ENCODE results near the gene NSUN4.

Gene NSUN4

DNA sequence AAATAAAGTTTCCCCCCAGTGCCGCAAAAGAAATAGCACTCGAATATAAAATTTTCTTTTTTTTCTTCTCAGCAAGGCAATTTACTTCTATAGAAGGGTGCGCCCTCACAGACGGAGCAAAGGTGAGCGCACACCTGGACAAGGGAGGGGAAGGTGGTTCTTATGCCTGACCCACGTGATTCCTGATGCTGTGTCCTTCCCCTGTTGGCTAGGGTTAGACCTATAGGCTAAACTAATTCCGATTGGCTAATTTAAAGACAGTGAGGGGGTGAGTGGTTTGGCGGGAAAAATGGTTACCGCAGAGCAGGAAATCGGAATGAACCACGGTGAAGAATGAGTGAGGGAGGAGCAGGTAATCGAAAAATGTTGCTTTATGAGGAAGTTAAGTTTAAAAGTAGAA is 52.9 kb downstream of the NSUN4 start:
- Histone ChIP-seq H3K9me3 (ENCODE audit: insufficient read depth, low read length, severe bottlenecking) (peaks cover 7% of the 10 kb centered on the region), H4K20me1 (ENCODE audit: insufficient read depth, low read length) (no peaks in the 10 kb centered on the region), H3K4me3 (ENCODE audit: low read depth in 1 of 2, low read length in 2 of 2) (no peak overlapping the region), H3K79me2 (ENCODE audit: insufficient read depth, low read length) (no peaks in the 10 kb centered on the region), H3K4me2 (ENCODE audit: insufficient read depth, low read length) (no peak overlapping the region), H3K27me3 (ENCODE audit: insufficient read depth, low read length, poor library complexity) (no peaks in the 10 kb centered on the region), H3K9ac (ENCODE audit: low read depth, low read length) (no peak overlapping the region), H3K27ac (ENCODE audit: low read length) (no peak overlapping the region), H3K36me3 (ENCODE audit: insufficient read depth, low read length) (no peaks in the 10 kb centered on the region), H2AFZ (ENCODE audit: low read depth, low read length) (no peak overlapping the region), H3K4me1 (ENCODE audit: insufficient read depth, low read length) (no peaks in the 10 kb centered on the region)
- DNase-seq = no peak
- no peak for TF ChIP-seq EZH2 (IDR thresholded peaks at IDR 0.05; ENCODE audit: borderline replicate concordance, low read depth, low read length, severe bottlenecking)
- TF ChIP-seq, protein P1, sequence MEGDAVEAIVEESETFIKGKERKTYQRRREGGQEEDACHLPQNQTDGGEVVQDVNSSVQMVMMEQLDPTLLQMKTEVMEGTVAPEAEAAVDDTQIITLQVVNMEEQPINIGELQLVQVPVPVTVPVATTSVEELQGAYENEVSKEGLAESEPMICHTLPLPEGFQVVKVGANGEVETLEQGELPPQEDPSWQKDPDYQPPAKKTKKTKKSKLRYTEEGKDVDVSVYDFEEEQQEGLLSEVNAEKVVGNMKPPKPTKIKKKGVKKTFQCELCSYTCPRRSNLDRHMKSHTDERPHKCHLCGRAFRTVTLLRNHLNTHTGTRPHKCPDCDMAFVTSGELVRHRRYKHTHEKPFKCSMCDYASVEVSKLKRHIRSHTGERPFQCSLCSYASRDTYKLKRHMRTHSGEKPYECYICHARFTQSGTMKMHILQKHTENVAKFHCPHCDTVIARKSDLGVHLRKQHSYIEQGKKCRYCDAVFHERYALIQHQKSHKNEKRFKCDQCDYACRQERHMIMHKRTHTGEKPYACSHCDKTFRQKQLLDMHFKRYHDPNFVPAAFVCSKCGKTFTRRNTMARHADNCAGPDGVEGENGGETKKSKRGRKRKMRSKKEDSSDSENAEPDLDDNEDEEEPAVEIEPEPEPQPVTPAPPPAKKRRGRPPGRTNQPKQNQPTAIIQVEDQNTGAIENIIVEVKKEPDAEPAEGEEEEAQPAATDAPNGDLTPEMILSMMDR (IDR thresholded peaks at IDR 0.05; ENCODE audit: borderline replicate concordance, extremely low read depth, low read length, poor library complexity, severe bottlenecking) = no peak
- no peak for ATAC-seq (ENCODE audit: insufficient read depth, low read depth)

DNA sequence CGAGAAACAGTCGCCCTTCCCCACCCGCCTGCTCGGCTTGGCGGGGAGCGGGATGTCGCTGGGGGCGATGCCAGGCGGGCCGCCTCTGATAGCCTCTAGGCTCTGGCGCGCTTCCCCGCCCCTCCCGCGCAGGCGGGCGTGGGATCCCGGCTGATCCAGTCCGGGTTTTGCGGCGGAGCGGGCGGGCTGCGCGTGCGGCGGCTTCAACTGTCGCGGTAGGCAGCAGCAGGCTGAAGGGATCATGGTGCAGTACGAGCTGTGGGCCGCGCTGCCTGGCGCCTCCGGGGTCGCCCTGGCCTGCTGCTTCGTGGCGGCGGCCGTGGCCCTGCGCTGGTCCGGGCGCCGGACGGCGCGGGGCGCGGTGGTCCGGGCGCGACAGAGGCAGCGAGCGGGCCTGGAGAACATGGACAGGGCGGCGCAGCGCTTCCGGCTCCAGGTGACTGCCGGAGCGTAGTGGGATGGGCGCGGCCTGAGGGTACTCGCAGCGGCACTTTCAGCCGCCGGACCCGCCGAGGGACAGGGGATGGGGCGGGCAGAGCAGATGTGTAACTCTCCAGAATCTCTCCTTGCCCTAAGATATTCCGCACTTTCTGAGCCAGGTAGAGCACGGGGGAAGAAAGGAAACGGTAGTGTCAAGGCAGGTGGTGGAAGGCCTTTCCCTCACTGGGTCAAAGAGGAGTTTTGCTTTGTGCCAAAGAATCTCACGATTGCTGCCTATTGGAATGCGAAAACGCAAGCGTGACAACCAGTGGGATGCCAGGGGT is 53.7 kb downstream of the NSUN4 start, which contains the start of gene FAAH:
Gene FAAH, plus strand, starts transcription at position 210 of the 764 bp plus-strand sequence. Its CDS starts 32 bp downstream, at position 242.
- H3K9ac ChIP-seq (ENCODE audit: low read depth, low read length) = no peak within 1 kb of the TSS
- H4K20me1 ChIP-seq (ENCODE audit: insufficient read depth, low read length) = no peaks in the 10 kb centered on the region
- no peaks in the 10 kb centered on the region for H3K36me3 ChIP-seq (ENCODE audit: insufficient read depth, low read length)
- peaks cover 7% of the 10 kb centered on the region for H3K9me3 ChIP-seq (ENCODE audit: insufficient read depth, low read length, severe bottlenecking)
- no peak within 1 kb of the TSS for H2AFZ ChIP-seq (ENCODE audit: low read depth, low read length)
- H3K4me1 ChIP-seq (ENCODE audit: insufficient read depth, low read length) = no peaks in the 10 kb centered on the region
- no peaks in the 10 kb centered on the region for H3K79me2 ChIP-seq (ENCODE audit: insufficient read depth, low read length)
- no peaks in the 10 kb centered on the region for H3K27me3 ChIP-seq (ENCODE audit: insufficient read depth, low read length, poor library complexity)
- DNase-seq (no peak), ATAC-seq (ENCODE audit: insufficient read depth, low read depth) (no peak)
- TF ChIP-seq EZH2 (IDR thresholded peaks at IDR 0.05; ENCODE audit: borderline replicate concordance, low read depth, low read length, severe bottlenecking) = no peak
- TF ChIP-seq, protein P1 (IDR thresholded peaks at IDR 0.05; ENCODE audit: borderline replicate concordance, extremely low read depth, low read length, poor library complexity, severe bottlenecking) = no peak
- H3K27ac ChIP-seq (ENCODE audit: low read length) = no peak within 1 kb of the TSS
- no peak within 1 kb of the TSS for H3K4me2 ChIP-seq (ENCODE audit: insufficient read depth, low read length)
- H3K4me3 ChIP-seq (ENCODE audit: low read depth in 1 of 2, low read length in 2 of 2) = no peak within 1 kb of the TSS

DNA sequence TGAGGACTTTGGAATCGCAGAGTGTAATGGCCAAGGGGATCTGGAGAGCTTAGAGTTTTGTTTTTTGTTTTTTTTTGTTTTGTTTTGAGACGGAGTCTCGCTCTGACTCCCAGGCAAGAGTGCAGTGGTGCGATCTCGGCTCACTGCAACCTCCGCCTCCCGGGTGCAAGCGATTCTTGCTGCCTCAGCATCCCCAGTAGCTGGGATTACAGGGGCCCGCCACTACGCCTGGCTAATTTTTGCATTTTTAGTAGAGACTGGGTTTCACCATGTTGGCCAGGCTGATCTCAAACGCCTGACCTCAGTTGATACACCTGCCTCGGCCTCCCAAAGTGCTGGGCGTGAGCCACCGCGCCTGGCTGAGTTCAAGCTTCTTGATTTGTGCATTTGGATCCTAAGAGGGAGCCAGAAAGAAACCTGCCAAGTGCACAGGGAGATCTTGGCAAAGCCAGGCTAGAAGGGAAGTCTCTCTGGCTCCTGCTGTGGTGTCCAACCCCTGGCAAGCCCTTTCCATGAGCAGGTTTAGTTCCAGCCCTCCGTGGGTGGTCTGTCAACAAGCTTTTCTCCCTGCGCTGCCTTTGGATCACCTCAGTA is 54.4 kb downstream of the NSUN4 start:
- H3K27me3 ChIP-seq (ENCODE audit: insufficient read depth, low read length, poor library complexity) = no peaks in the 10 kb centered on the region
- no peak overlapping the region for H3K9ac ChIP-seq (ENCODE audit: low read depth, low read length)
- H2AFZ ChIP-seq (ENCODE audit: low read depth, low read length) = no peak overlapping the region
- no peaks in the 10 kb centered on the region for H3K79me2 ChIP-seq (ENCODE audit: insufficient read depth, low read length)
- peaks cover 7% of the 10 kb centered on the region for H3K9me3 ChIP-seq (ENCODE audit: insufficient read depth, low read length, severe bottlenecking)
- no peaks in the 10 kb centered on the region for H3K4me1 ChIP-seq (ENCODE audit: insufficient read depth, low read length)
- DNase-seq (no peak), ATAC-seq (ENCODE audit: insufficient read depth, low read depth) (no peak)
- H3K4me2 ChIP-seq (ENCODE audit: insufficient read depth, low read length) = no peak overlapping the region
- no peaks in the 10 kb centered on the region for H4K20me1 ChIP-seq (ENCODE audit: insufficient read depth, low read length)
- no peak overlapping the region for H3K4me3 ChIP-seq (ENCODE audit: low read depth in 1 of 2, low read length in 2 of 2)
- TF ChIP-seq, protein P1 (IDR thresholded peaks at IDR 0.05; ENCODE audit: borderline replicate concordance, extremely low read depth, low read length, poor library complexity, severe bottlenecking) = no peak
- no peak for TF ChIP-seq EZH2 (IDR thresholded peaks at IDR 0.05; ENCODE audit: borderline replicate concordance, low read depth, low read length, severe bottlenecking)
- no peaks in the 10 kb centered on the region for H3K36me3 ChIP-seq (ENCODE audit: insufficient read depth, low read length)
- no peak overlapping the region for H3K27ac ChIP-seq (ENCODE audit: low read length)

Measured in DND-41 (cell line).